ENCODE data around the gene CHST4.
"Not testable (repeated sequence)": the region's sequence is repeated elsewhere in the genome, so short reads cannot be mapped to it uniquely, and the experiment has no call there.

Gene CHST4

DNA sequence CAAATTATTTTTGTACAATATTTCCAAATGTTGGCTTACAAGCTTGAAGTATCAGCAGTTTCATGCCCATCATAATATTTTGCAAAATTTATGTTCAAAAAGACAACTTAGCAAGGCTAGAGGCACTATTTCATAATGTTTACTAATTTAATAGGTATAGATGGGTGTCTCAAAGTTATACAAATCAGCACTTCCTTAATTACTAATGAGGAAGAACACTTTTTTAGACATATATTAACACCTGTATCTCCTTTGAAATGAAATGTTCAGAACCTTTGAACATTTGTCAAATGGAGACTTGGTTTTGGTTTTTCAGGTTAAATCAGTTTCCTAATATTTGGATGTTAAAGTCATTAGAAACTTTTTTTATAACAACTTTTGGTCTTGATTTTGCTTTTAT, 48.5 kb downstream of the CHST4 start:
- no peak for TF ChIP-seq CTCF (IDR thresholded peaks at IDR 0.05; ENCODE audit: low read length)
- TF ChIP-seq EZH2phosphoT487 (IDR thresholded peaks at IDR 0.05; ENCODE audit: low read length) = no peak
- no peaks in the 10 kb centered on the region for H3K79me2 ChIP-seq (ENCODE audit: low read length)
- no peak for DNase-seq
- H3K4me1 ChIP-seq (ENCODE audit: low read length) = no peaks in the 10 kb centered on the region
- H3K27ac ChIP-seq (ENCODE audit: low read length) = no peak overlapping the region
- no peak overlapping the region for H3K4me2 ChIP-seq (ENCODE audit: low read depth, low read length)
- H3K27me3 ChIP-seq (replicated peaks; ENCODE audit: insufficient read depth, low read length) = no peaks in the 10 kb centered on the region
- H4K20me1 ChIP-seq (ENCODE audit: insufficient read depth, low read length) = no peaks in the 10 kb centered on the region
- H3K36me3 ChIP-seq (replicated peaks; ENCODE audit: insufficient read depth, low read length) = no peaks in the 10 kb centered on the region
- no peaks in the 10 kb centered on the region for H3F3A ChIP-seq (ENCODE audit: insufficient read depth, low read length)
- H3K4me3 ChIP-seq (ENCODE audit: low read length) = no peak overlapping the region
- no peak overlapping the region for H2AFZ ChIP-seq (ENCODE audit: low read length)
- H3K9me3 ChIP-seq (replicated peaks; ENCODE audit: insufficient read depth, low read length) = no peaks in the 10 kb centered on the region
- H3K9ac ChIP-seq (ENCODE audit: low read length) = no peak overlapping the region
- no peaks in the 10 kb centered on the region for H3K9me2 ChIP-seq (replicated peaks; ENCODE audit: insufficient read depth, low read length)

- DNase-seq = no peak
- TF ChIP-seq CTCF (IDR thresholded peaks at IDR 0.05; ENCODE audit: low read length) (no peak), EZH2 (optimal IDR thresholded peaks at IDR 0.05; ENCODE audit: low read depth, low read length) (no peak), EZH2phosphoT487 (IDR thresholded peaks at IDR 0.05; ENCODE audit: low read length) (no peak)
Measured at GRCh38 chr16:71576971-71577370, 50.7 kb downstream of the CHST4 start, which contains the start of gene TAT. Gene TAT (minus strand): TSS chr16:71577092. CDS start chr16:71576415, 677 bp downstream.

DNA sequence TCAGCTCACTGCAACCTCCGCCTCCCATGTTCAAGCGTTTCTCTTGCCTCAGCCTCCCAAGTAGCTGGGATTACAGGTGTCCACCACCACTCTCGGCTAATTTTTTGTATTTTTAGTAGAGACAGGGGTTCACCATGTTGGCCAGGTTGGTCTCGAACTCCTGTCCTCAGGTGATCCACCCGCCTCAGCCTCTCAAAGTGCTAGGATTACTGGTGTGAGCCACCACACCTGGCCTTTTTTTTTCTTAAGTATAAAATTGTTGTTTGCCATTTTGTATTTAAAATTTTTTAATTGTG, 56.3 kb downstream of the CHST4 start:
- not testable (repeated sequence) for DNase-seq; H3K79me2 ChIP-seq (ENCODE audit: low read length); H3K4me2 ChIP-seq (ENCODE audit: low read depth, low read length); H4K20me1 ChIP-seq (ENCODE audit: insufficient read depth, low read length); H3K9ac ChIP-seq (ENCODE audit: low read length); H3K9me3 ChIP-seq (replicated peaks; ENCODE audit: insufficient read depth, low read length); H3K4me3 ChIP-seq (ENCODE audit: low read length); H3K4me1 ChIP-seq (ENCODE audit: low read length); H3K36me3 ChIP-seq (replicated peaks; ENCODE audit: insufficient read depth, low read length); H3K27me3 ChIP-seq (replicated peaks; ENCODE audit: insufficient read depth, low read length); H3K27ac ChIP-seq (ENCODE audit: low read length); H3K9me2 ChIP-seq (replicated peaks; ENCODE audit: insufficient read depth, low read length); H3F3A ChIP-seq (ENCODE audit: insufficient read depth, low read length); H2AFZ ChIP-seq (ENCODE audit: low read length)

More at GRCh38 chr16:71576971-71577370, 50.7 kb downstream of the CHST4 start, which contains the start of gene TAT:
- Histone ChIP-seq H3F3A (ENCODE audit: insufficient read depth, low read length) (no peaks in the 10 kb centered on the region), H3K9me3 (replicated peaks; ENCODE audit: insufficient read depth, low read length) (no peaks in the 10 kb centered on the region), H3K27ac (ENCODE audit: low read length) (no peak within 1 kb of the TSS), H2AFZ (ENCODE audit: low read length) (no peak within 1 kb of the TSS), H3K9me2 (replicated peaks; ENCODE audit: insufficient read depth, low read length) (no peaks in the 10 kb centered on the region), H3K27me3 (replicated peaks; ENCODE audit: insufficient read depth, low read length) (no peaks in the 10 kb centered on the region), H3K4me1 (ENCODE audit: low read length) (no peaks in the 10 kb centered on the region), H3K4me3 (ENCODE audit: low read length) (no peak within 1 kb of the TSS), H3K4me2 (ENCODE audit: low read depth, low read length) (no peak within 1 kb of the TSS), H3K36me3 (replicated peaks; ENCODE audit: insufficient read depth, low read length) (no peaks in the 10 kb centered on the region), H3K79me2 (ENCODE audit: low read length) (no peaks in the 10 kb centered on the region), H3K9ac (ENCODE audit: low read length) (no peak within 1 kb of the TSS), H4K20me1 (ENCODE audit: insufficient read depth, low read length) (no peaks in the 10 kb centered on the region)

DNA sequence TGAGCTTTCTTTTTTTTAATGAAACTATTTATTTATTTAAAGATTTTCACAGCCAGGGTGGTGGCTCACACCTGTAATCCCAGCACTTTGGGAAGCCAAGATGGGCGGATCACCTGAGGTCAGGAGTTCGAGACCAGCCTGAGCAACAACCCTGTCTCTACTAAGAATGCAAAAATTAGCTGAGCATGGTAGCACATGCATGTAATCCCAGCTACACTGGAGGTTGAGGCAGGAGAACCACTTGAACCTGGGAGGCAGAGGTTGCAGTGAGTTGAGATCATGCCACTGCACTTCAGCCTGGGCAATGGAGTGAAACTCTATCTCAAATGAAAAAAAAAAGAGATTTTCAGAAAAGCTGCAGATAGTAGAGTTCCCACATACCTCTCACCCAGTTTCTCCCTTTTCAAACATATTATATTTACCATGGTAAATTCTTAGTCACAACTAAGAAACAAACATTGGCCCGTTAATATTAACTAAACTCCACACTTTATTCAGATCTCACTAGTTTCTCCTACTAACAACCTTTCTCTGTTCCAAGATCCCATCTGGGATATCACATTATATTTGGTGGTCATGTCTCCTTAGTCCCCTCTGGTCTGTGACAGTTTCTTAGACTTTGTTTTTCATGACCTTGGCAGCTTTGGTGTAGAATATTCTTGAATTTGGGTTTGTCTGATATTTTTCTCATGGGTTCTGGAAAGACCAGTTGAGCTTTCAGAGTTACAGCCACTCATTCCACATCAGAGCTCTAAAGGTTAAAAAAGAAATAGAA, 58.5 kb downstream of the CHST4 start:
- TF ChIP-seq CTCF (IDR thresholded peaks at IDR 0.05; ENCODE audit: low read length) (no peak), EZH2 (optimal IDR thresholded peaks at IDR 0.05; ENCODE audit: low read depth, low read length) (no peak), EZH2phosphoT487 (IDR thresholded peaks at IDR 0.05; ENCODE audit: low read length) (no peak)
- H3F3A ChIP-seq (ENCODE audit: insufficient read depth, low read length) = no peaks in the 10 kb centered on the region
- no peak overlapping the region for H3K9ac ChIP-seq (ENCODE audit: low read length)
- no peak overlapping the region for H3K4me2 ChIP-seq (ENCODE audit: low read depth, low read length)
- DNase-seq = no peak
- H3K36me3 ChIP-seq (replicated peaks; ENCODE audit: insufficient read depth, low read length) = no peaks in the 10 kb centered on the region
- no peak overlapping the region for H3K4me3 ChIP-seq (ENCODE audit: low read length)
- H3K79me2 ChIP-seq (ENCODE audit: low read length) = no peaks in the 10 kb centered on the region
- no peak overlapping the region for H3K27ac ChIP-seq (ENCODE audit: low read length)
- H3K9me3 ChIP-seq (replicated peaks; ENCODE audit: insufficient read depth, low read length) = no peaks in the 10 kb centered on the region
- no peaks in the 10 kb centered on the region for H3K4me1 ChIP-seq (ENCODE audit: low read length)
- no peaks in the 10 kb centered on the region for H3K9me2 ChIP-seq (replicated peaks; ENCODE audit: insufficient read depth, low read length)
- H2AFZ ChIP-seq (ENCODE audit: low read length) = no peak overlapping the region
- H4K20me1 ChIP-seq (ENCODE audit: insufficient read depth, low read length) = no peaks in the 10 kb centered on the region
- H3K27me3 ChIP-seq (replicated peaks; ENCODE audit: insufficient read depth, low read length) = no peaks in the 10 kb centered on the region

Measured in MM.1S (cell line).